Stimulated activated CD8-positive, alpha-beta memory T cell treated with anti-CD3 and anti-CD28 coated beads, Interleukin-15, amount 100 ng/mL, for 4 hours (primary cell): Measurements from ENCODE around the gene ACSBG1.
"Not testable (repeated sequence)": the region's sequence is repeated elsewhere in the genome, so short reads cannot be mapped to it uniquely, and the experiment has no call there.

Source experiments
- DNase-seq, 2 donors: peaks; one replicate each; pipeline ENCODE4 v3.0.0-alpha.2; 2020; ENCODE audit warnings: low read depth in 2 of 2

ACSBG1 gene

DNA sequence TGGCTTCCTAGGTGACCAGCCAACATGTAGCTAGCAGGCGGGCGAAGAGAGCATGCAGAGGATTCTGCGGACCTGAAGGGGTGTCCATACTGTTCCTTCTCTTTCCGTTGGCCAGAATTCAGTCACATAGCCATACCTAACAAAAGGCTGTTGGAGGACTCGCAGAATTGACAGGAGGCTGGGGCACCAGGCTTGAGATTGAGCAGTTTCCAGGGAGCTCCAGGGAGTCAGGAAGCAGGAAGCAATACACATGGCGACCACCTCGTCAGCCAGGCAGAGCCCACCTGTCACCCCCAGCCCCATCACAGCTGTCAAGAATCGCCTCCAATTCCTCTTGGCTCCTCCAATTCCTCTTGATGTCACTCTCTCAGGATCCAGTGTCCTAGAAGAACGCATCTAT lies 16.8 kb upstream of the ACSBG1 start:
- no peak for DNase-seq

DNA sequence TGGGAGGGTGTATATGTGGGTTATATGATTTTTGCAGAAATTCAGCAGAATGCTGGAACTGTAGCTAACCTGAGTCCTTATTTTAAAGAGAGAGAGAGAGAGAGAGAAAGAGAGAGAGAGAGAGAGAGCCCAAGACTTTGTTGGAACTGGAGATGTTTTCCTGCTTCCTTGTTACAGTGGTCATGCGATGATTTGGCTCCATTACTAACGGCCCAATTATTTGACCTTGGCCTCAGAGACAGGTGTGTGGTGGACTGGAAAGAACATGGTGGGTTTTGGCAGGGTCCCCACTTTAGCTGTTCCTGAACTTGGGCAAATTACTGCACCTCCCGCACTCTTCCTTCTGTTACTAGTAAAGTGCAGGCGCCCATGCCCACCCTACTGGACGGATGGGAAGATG lies 14.8 kb upstream of the ACSBG1 start:
- no peak for DNase-seq

DNA sequence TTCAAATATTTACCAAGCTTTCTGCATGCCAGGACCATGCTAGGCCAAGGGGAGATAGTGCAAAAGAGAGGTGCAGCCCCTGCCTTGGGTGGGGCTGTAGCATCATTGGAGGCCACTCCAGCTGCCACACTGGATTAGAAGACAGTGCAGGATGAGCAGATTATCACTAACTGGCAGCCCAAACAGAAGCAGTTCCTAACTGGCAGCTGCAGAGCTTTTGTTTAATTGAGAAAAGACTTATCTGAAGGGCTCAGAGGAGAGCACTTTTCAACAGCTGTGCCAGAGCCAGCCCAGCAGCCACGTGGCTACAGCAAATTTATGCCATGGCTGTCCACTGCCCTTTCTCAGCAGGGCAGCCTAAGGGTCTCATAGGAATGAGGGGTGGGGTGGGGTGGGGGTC lies 13.5 kb upstream of the ACSBG1 start:
- no peak for DNase-seq

DNA sequence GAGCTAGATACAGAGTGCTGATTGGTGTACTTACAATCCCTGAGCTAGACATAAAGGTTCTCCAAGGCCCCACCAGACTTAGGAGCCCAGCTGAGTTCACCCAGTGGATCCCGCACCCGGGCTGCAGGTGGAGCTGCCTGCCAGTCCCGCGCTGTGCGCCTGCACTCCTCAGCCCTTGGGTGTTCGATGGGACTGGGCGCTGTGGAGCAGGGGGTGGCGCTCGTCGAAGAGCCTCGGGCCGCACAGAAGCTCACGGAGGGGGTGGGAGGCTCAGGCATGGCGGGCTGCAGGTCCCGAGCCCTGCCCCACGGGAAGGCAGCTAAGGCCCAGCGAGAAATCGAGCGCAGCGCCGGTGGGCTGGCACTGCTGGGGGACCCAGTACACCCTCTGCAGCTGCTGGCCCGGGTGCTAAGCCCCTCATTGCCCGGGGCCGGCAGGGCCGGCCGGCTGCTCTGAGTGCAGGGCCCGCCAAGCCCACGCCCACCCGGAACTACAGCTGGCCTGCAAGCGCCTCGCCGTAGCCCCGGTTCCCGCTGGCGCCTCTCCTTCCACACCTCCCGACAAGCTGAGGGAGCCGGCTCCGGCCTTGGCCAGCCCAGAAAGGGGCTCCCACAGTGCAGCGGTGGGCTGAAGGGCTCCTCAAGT lies 11.7 kb upstream of the ACSBG1 start:
- DNase-seq = not testable (repeated sequence)

DNA sequence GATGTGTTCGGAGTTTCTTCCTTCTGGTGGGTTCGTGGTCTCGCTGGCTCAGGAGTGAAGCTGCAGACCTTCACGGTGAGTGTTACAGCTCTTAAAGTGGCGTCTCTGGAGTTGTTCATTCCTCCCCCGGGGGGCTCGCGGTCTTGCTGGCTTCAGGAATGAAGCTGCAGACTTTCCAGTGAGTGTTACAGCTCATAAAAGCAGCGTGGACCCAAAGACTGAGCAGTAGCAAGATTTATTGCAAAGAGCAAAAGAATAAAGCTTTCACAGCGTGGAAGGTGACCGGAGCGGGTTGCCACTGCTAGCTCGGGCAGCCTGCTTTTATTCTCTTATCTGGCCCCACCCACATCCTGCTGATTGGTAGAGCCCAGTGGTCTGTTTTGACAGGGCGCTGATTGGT lies 11.0 kb upstream of the ACSBG1 start:
- DNase-seq = not testable (repeated sequence)

DNA sequence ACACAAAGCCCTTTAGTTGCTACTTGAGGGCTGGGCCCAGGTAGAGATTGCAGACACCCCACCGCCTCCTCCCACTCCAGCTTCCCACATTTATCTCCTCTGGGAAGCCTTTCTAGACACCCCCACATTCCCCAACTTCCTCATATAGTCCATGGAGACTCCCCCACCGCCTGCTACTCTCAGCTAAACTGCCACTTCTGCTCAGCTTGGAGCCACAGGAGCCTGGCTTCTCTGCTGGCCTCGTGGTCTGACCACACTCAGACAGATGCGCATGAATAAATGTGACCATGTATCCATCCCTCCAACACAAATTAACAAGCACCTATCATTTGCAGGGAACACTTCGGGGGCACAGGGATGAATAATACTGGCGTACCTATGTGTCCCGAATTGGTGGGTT lies 10.5 kb upstream of the ACSBG1 start:
- no peak for DNase-seq

DNA sequence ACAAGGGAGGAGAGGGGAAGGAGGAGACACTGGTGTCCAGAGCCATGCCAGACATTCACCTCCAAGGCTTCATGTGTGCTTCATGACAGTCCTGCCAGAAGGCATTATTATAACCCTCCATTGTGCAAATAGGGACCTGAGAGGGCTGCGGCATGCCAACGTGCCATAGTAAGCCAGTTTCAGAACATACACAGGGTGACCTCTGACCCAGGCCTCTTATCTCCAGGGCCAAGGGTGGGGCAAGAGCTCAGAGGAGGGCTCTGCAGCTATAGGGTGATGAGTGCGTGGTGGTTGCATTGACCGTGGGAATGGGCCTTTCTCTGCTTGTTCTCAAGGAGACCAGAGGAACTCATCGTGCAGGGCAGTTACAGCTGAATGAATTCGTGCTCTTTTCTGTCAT lies 9.7 kb upstream of the ACSBG1 start:
- DNase-seq = no peak

DNA sequence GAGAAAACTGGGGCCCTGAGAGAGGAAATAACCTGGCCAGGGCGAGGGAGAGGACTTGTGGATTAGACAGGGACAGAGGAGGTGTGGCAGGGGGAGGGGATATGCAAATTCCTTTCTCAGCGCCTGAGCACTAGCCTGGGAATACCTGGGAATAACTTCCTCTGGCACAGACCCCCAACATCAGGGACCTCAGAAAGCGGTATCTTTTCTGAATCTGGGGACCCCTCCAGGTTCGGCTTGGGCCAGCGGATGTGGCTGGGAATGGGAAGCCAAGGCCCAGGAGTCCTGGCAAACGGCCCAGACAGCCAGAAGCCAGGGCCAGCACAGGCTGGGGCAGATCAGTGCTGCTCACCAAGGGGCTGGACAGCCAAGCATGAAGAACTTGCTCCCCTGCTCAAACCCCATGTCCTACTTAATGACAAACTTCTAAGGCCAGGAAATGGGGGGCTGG lies 9.2 kb upstream of the ACSBG1 start:
- no peak for DNase-seq

DNA sequence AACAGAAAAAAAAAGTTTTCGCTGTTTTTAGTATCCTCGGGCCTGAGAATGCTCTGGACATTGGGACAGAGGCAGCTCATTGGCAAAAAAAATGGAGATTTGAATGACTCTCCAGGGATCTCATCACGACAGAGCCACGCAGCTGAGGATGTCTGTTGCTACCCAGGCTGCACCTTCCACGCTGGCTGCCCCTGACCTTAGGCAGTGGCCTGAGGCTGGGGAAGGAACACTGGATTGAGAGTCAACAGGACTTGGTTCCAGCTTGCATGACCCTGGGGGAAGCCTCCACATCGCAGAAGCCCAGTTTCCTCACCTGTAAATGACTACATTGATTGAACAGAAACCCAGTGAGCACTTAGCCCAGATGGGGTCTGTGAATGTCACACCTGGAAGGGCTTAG lies 8.7 kb upstream of the ACSBG1 start:
- DNase-seq = no peak

DNA sequence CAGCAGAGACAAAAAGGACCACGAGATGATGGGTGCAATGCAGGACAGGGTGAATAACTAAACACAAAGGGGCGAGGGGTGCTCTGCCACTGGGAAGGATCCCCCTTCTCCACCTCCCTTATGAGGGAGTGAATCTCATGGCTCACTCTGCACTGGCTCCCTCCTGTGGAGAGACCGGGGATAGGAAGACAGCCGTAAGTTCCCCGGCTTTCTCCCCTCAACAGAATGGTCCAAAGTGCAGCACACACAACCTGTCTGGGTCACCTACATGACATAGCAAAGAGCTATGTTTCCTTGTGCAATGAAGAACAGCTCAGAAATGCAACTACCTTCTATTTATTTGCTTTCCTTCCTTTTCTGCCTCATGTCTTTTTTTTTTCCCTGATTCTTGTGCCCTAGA lies 7.8 kb upstream of the ACSBG1 start:
- DNase-seq = no peak

DNA sequence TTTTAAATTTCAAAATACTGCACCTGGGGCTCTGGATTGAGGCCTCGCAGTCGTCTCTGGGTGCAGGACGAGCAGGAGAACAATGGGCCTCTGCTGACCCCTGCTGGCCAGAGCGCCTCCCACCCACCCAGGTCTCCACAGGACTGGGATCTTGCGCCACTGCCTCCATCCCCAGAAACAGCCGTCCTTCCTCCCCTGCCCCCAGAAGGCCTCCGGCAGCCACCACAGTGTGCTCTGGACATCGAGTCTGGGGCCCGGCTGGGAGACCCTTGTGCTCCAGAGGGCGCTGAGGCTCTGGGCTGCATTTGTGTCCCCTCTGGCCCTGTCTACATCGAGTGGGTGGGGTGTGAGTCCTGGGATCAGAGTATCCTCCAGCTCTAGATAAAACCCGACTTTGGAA lies 6.7 kb upstream of the ACSBG1 start:
- DNase-seq = peak; percentile 44 to 57

DNA sequence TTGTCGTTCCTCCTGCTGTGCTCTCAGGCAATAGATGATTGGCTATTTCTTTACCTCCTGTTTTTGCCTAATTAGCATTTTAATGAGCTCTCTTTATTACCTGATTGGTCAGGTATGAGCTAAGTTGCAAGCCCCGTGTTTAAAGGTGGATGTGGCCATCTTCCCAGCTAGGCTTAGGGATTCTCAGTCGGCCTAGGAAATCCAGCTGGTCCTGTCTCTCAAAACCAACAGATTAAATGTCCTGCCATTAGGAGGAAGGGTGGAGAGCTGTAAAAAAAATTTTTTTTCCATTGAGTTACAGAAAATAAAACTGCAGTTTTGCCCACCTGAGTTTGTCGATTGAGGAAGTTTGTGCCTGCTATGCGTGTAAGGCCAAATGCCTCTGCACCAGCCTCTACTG lies 5.4 kb upstream of the ACSBG1 start:
- no peak for DNase-seq

DNA sequence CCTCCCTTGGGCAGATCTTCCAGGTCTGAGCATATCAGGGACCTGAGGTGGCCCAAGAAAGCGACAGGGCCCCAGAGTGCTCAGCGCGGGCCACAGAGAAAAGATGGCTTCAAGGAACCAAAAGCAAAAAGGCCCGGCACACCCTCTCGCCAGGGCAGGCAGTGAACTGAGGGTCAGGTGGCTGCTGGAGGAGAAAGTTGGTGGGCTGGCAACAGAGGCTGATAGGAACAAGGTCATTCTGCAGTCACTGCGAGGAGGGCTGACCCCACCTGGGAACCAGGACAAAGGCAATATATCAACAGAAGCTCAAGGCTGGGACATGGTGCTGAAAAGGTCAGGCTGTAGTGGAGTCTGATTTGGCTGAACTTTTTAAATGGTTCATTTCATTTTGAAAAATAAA lies 2.8 kb upstream of the ACSBG1 start:
- no peak for DNase-seq

DNA sequence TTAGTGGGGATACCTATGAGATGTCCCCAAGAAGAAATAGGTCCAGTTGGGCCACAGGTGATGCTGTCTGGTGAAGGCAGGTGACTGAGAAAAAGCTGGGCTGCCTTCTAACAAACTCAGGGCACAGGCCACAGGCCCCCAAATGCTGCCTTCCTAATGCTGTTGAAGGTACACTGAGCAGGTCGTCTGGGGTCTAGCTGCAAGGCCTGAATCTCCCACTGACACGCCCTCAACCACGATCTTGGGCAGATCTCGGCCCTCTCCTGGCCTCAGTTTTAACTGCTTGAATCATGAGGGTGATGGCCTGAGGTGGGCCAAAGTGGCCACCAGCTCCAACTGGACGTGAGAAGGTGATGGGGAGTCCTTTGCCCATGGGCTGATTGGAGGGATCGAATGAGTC lies 2.1 kb upstream of the ACSBG1 start:
- no peak for DNase-seq

DNA sequence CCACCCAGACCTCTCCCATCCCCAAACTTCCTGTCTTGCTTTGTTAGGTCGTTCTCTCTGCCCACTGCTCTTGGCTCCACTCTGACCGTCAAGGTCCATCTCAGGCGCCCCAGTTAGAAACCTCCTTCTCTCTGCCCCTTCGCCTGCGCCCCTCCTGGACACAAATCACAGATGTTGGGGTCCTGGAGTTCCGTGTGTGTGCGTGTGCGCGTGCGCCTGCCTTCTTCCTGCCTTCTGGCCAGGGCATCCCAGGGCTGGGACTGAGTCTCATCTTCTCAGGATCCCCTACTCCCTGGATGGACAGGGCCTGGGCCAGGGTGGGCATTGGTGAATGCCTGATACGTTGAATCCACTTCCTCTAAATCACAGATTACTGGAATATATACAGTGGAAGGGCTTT lies 869 bp downstream of the ACSBG1 start:
- no peak for DNase-seq

DNA sequence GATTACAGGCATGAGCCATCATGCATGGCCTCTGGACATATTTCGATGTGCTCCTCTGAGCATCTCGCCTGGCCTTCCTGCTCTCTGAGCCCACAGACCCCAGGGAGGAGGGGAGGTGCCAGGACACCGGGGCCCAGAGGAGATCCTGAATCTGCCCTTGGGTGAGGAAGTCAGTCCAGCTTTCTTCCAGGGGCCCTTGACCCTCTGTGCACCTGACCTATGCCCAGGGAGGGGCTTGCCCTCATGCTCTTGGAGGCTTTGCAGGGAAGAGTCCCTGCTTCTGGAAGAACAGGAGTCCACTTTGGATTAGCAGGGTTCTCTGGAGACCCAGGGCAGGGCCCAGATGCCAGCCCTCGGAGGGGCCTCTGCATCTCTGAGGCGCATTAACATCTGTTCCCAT lies 1.4 kb downstream of the ACSBG1 start:
- DNase-seq = no peak

DNA sequence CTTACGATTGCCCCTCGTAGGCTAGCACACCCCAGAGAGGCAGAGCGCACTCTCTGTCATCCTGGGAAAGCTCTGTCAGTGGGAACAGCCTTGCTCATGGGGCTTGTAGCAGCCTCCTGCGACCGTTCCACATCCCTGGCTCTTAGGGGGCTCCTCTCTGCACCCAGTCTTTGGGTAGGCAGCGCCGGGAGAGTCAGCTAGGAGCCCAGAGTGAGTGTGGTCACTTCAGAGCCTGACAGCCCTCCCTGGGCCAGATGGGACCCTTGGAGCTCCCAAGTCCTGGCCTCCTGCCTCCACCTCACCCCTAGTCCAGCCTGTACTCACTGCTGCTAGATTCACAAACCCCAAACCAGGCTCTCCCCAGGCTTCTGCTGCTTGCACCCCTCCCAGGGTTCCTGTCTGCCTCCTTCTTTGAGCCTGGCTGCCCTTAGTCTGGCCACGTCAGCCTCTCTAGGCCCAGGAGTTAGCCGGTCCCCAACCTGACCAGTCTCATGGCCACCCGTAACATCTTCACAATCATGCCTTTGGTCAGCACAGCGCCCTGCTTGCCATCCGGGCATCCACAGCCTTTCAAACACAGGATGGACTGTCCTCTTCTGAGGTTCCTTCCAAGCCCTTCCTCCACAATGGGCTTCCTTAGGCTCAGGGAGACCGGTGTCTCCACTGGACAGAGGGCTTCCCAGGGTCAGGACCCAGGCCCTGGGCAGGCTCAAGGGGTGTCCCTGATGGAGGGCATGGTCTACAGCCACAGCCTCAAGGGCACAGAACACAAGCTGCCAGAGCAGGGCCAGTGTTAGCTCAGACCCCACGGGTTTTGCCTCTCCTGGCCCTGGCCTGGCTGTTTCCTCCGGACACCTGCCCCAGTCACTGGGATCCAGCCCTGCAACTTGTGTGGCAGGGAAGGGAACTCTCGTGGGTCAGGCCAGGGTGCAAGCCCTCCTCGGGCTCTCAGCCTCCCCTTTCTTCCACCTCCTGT lies 4.6 kb downstream of the ACSBG1 start:
- DNase-seq = no peak

DNA sequence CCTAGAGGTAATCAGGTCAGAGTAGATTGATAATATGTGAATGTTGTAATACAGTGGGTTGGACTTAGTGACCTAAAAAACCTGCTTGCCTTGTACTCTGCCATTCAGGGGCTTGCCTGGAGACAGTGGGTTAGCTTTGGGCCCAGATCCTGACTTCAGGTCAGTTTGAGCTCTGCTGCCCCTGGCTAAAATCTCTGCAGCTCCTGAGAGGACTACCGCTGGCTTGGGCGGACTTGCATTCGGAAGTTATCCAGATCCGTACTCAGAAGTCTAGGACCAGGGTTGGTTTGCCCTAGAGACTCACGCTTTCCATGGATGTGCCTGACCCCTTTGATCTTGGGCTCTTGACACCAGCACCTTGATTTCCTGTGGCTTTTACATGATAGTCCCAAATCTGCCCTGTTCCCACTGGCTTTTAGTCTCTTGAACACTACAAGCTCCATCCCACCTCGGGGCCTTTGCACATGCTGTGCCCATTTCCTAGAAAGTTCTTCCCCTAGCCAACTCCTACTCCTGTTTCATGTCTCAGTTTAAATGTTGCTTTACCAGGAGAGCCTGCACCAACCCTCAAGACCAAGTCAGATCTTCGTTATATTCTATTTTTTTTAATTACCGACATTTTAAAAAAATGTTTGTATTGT lies 5.9 kb downstream of the ACSBG1 start:
- no peak for DNase-seq

DNA sequence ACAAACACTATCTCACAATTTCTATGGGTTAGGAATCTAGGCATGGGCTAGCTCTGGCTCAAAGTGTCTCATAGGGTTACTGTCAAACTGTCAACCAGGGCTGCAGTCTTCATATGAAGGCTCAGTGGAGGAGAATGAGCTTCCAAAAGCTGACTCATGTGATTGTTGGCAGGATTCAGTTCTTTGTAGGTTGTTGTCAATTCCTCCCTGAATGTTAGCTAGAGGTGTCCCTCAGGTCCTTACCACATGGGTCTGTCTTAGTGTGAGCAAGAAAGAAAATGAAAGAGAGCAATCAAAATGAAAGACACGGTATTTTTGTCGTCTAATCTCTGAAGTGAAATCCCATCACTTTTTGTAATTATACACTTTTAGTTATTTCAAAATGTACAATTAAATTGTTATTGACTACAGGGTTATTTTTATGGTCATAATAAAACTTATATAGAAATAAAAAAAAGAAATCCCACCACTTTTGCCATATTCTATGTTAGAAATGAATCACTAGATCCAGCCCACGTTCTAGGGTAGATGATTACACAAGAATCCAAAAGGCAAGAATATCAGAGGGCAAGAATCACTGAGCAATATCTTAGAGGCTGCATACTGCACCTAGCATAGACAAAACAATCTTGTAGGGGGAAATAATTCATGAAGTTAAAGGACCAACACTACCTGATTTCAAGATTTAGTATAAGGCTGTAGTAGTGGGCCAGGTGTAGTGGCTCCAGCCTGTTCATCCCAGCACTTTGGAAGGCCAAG lies 8.4 kb downstream of the ACSBG1 start:
- no peak for DNase-seq

DNA sequence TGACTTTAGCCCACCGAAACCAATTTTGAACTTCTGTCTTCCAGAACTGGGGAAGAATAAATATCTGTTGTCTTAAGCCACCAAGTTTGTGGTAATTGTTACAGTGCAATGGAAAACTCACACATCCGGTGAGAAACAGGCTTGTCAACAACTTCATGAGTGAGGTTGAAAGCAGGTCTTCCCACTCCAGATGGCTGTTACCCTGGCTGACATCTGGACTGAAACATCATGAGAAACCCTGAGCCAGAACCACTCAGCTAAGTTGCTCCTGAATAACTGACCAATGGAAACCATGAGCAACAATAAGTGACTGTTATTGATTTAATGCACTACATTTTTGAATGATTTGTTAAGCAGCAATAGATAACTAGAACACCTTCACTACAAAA lies 10.3 kb downstream of the ACSBG1 start:
- no peak for DNase-seq

DNA sequence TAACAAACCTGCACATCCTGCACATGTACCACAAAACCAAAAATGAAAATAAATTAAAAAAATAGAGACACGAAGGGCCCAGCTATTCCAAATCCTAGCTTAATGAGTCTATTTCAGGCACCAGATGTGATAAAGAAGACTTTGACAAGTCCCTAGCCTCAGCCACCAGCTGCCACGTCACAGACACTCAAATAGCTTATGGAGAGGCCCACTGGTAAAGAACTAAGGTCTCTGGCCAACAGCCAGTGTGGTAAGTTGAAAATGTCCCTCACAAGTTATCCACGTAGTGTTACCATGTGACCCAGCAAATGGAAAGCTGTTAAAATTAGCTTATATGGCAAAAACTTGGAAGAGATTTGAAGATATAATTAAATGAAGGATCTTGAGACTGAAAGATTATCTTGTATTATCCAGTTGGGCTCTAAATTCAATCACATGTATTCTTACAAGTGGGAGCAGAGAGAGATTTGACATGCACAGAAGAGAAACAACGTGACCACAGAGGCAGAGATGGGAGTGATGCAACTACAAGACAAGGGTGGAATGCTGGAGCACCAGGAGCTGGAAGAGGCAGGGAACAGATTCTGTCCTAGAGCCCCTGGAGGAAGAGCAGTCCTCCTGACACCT lies 10.9 kb downstream of the ACSBG1 start:
- no peak for DNase-seq
